Measurements from ENCODE around the gene GTF2F1. TPM values are rescaled to one million over a fixed set of nuclear protein-coding genes. Genes with fewer than 3 reads are reported as not detected.

Gene GTF2F1
- total and polyA plus RNA-seq, 7 donors: 34.9 to 78.3 (median 48.2) TPM

DNA sequence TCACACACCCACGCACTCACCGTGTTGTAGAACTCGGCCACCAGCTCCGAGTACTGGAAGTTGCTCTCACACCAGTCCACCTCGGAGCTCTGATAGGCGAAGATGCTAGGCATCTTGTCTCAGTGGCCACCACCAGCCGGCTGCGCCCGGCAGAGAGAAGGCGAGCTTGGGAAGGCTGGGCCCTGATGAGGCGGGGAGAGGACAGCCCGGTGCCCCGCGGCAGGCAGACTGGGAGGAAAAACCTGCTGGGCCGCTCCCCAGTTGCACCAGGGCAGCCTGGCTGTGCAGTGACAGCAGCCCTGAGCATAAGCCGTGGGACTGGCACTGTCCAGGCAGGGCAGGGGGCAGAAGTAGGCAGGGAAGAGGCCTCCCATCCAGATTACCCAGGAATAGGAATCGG lies 59.5 kb downstream of the GTF2F1 start, which contains the start of gene ACER1:
TSS of gene ACER1 (minus strand) at position 174 of the 400 bp plus-strand sequence. CDS start at position 113, 61 bp downstream.
- intact Hi-C loops (cut with DNase I): no loop called here
- TF ChIP-seq EP300 (IDR thresholded peaks at IDR 0.05) (no peak), POLR2AphosphoS5 (IDR thresholded peaks at IDR 0.05) (no peak), POLR2A (IDR thresholded peaks at IDR 0.05) (no peak)
- TF ChIP-seq, protein P1, sequence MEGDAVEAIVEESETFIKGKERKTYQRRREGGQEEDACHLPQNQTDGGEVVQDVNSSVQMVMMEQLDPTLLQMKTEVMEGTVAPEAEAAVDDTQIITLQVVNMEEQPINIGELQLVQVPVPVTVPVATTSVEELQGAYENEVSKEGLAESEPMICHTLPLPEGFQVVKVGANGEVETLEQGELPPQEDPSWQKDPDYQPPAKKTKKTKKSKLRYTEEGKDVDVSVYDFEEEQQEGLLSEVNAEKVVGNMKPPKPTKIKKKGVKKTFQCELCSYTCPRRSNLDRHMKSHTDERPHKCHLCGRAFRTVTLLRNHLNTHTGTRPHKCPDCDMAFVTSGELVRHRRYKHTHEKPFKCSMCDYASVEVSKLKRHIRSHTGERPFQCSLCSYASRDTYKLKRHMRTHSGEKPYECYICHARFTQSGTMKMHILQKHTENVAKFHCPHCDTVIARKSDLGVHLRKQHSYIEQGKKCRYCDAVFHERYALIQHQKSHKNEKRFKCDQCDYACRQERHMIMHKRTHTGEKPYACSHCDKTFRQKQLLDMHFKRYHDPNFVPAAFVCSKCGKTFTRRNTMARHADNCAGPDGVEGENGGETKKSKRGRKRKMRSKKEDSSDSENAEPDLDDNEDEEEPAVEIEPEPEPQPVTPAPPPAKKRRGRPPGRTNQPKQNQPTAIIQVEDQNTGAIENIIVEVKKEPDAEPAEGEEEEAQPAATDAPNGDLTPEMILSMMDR (IDR thresholded peaks at IDR 0.05): no peak
- Histone ChIP-seq H3K4me3 (no peak within 1 kb of the TSS), H3K27me3 (no peaks in the 10 kb centered on the region), H3K9me3 (no peaks in the 10 kb centered on the region), H3K4me1 (no peaks in the 10 kb centered on the region), H3K36me3 (no peaks in the 10 kb centered on the region), H3K27ac (no peak within 1 kb of the TSS)
- no peak for DNase-seq
- 59 to 76% methylated on average over 17 of the region's 17 CpGs for WGBS, 2 donors

Small RNA genes within 50 kb of the gene (small RNA-seq; reads per million reads assigned to genes)
- gene MIR6790 (0 reads per million in 3 donors), gene MIR6885 (0 to 0.06 (median 0) reads per million in 3 donors)

Other genes starting within 250 kb of the GTF2F1 start
- 10 to 100 TPM; 12.5 to 20.8 (median 17.6) TPM for gene MLLT1, start 113.2 kb downstream of the GTF2F1 start, total RNA-seq
- 10 to 100 TPM in 2 of 3 donors, 1 to 10 TPM in 1; 9.9 to 25.5 (median 15.0) TPM for gene MLLT1, start 113.2 kb downstream of the GTF2F1 start, polyA plus RNA-seq
- not detected for gene ACER1, start 59.6 kb downstream of the GTF2F1 start, total RNA-seq
- under 1 TPM in 1 of 3 donors, not detected in 2; 0.19 TPM for gene ACER1, start 59.6 kb downstream of the GTF2F1 start, polyA plus RNA-seq
- 10 to 100 TPM; 50.7 to 93.6 (median 70.8) TPM for gene CLPP, start 31.6 kb downstream of the GTF2F1 start, total RNA-seq
- gene CLPP, start 31.6 kb downstream of the GTF2F1 start, polyA plus RNA-seq: 10 to 100 TPM; 72.1 to 98.3 (median 74.7) TPM
- 100 to 1,000 TPM in 1 of 4 donors, 10 to 100 TPM in 3; 65.8 to 146 (median 78.5) TPM for gene ALKBH7, start 20.4 kb downstream of the GTF2F1 start, total RNA-seq
- 100 to 1,000 TPM in 2 of 3 donors, 10 to 100 TPM in 1; 79.5 to 183 (median 175) TPM for gene ALKBH7, start 20.4 kb downstream of the GTF2F1 start, polyA plus RNA-seq
- 1 to 10 TPM in 1 of 4 donors, under 1 TPM in 3; 0.41 to 5.8 (median 0.69) TPM for gene PSPN, start 17.2 kb downstream of the GTF2F1 start, total RNA-seq
- gene PSPN, start 17.2 kb downstream of the GTF2F1 start, polyA plus RNA-seq: 1 to 10 TPM in 2 of 3 donors, under 1 TPM in 1; 0.60 to 1.7 (median 1.4) TPM
- gene KHSRP, start 31.6 kb upstream of the GTF2F1 start, total RNA-seq: 10 to 100 TPM; 63.9 to 96.9 (median 90.8) TPM
- gene KHSRP, start 31.6 kb upstream of the GTF2F1 start, polyA plus RNA-seq: 100 to 1,000 TPM in 2 of 3 donors, 10 to 100 TPM in 1; 91.9 to 232 (median 127) TPM
- gene SLC25A41, start 40.6 kb upstream of the GTF2F1 start, total RNA-seq: 1 to 10 TPM in 2 of 4 donors, not detected in 2; 1.1 to 1.4 TPM
- gene SLC25A41, start 40.6 kb upstream of the GTF2F1 start, polyA plus RNA-seq: 1 to 10 TPM in 2 of 3 donors, under 1 TPM in 1; 0.60 to 1.2 (median 1.1) TPM
- 100 to 1,000 TPM in 2 of 4 donors, 10 to 100 TPM in 2; 83.6 to 188 (median 109) TPM for gene SLC25A23, start 66.6 kb upstream of the GTF2F1 start, total RNA-seq
- gene SLC25A23, start 66.6 kb upstream of the GTF2F1 start, polyA plus RNA-seq: 100 to 1,000 TPM in 1 of 3 donors, 10 to 100 TPM in 2; 61.5 to 115 (median 85.9) TPM
- 1 to 10 TPM in 2 of 4 donors, under 1 TPM in 1, not detected in 1; 0.36 to 1.5 (median 1.3) TPM for gene CRB3, start 71.1 kb upstream of the GTF2F1 start, total RNA-seq
- 100 to 1,000 TPM in 2 of 3 donors, 10 to 100 TPM in 1; 70.3 to 202 (median 145) TPM for gene CRB3, start 71.1 kb upstream of the GTF2F1 start, polyA plus RNA-seq
- gene DENND1C, start 88.6 kb upstream of the GTF2F1 start, total RNA-seq: 1 to 10 TPM in 2 of 4 donors, under 1 TPM in 1, not detected in 1; 0.99 to 2.0 (median 1.1) TPM
- 10 to 100 TPM in 1 of 3 donors, 1 to 10 TPM in 2; 1.8 to 18.1 (median 6.0) TPM for gene DENND1C, start 88.6 kb upstream of the GTF2F1 start, polyA plus RNA-seq
- gene TUBB4A, start 109.1 kb upstream of the GTF2F1 start, total RNA-seq: 1 to 10 TPM; 2.0 to 6.1 (median 3.0) TPM
- gene TUBB4A, start 109.1 kb upstream of the GTF2F1 start, polyA plus RNA-seq: 1 to 10 TPM in 1 of 3 donors, under 1 TPM in 1, not detected in 1; under 0.01 to 2.4 TPM
- 1 to 10 TPM in 1 of 4 donors, under 1 TPM in 2, not detected in 1; 0.16 to 1.8 (median 0.36) TPM for gene TNFSF9, start 137.9 kb upstream of the GTF2F1 start, total RNA-seq
- 1 to 10 TPM in 1 of 3 donors, under 1 TPM in 2; 0.46 to 4.2 (median 0.60) TPM for gene TNFSF9, start 137.9 kb upstream of the GTF2F1 start, polyA plus RNA-seq
- gene CD70, start 198.0 kb upstream of the GTF2F1 start, total RNA-seq: under 1 TPM in 1 of 4 donors, not detected in 3; 0.36 TPM
- 1 to 10 TPM in 1 of 3 donors, not detected in 2; 1.8 TPM for gene CD70, start 198.0 kb upstream of the GTF2F1 start, polyA plus RNA-seq